Brain pericyte (primary cell): Measurements from ENCODE around the gene COPG1.
"Not testable (repeated sequence)": the region's sequence is repeated elsewhere in the genome, so short reads cannot be mapped to it uniquely, and the experiment has no call there.

Source experiments
- DNase-seq: peaks from one replicate; pipeline ENCODE4 v3.0.0-alpha.2; 2012; ENCODE audit warnings: low read depth, low spot score

The COPG1 gene

DNA sequence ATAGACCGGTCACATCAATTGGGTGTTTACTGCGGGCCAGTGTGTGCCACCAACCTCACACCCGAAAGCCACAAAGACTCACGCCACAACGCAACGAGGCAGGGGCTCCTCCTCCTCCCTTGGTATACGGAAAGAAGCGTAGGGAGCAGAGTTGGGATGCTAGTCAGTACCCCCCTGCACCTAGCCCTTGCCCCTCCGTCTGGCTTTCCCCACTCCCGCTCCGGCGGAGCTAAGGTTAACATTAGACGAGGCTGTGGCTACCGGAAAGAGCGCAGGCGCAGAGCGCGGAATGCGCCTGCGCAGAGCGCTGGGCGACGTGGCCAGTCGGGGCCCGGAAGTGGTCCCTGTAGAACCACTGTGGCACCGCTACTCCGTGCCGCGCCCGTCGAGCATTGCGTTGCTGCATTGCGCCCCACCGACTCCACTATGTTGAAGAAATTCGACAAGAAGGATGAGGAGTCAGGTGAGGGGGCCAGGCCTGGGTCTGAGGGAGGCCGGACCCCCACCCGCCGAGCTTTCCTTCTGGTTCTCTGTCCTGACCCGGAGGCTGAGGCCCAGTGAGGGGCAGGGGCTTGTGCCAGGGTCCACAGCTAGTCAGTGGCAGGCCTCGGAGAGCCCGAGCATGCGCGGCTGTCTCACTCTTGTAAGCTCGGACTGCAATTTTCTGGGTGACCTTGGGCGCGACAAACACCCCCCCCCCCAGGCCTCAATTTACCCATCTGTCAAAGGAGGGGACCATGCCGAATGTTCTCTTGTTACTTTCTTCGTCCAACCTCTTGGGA lies at the start of gene COPG1:
Gene COPG1 (plus strand): TSS at position 323 of the 782 bp plus-strand sequence. CDS start 104 bp downstream, at position 427.
- DNase-seq, result peak; percentile 64

DNA sequence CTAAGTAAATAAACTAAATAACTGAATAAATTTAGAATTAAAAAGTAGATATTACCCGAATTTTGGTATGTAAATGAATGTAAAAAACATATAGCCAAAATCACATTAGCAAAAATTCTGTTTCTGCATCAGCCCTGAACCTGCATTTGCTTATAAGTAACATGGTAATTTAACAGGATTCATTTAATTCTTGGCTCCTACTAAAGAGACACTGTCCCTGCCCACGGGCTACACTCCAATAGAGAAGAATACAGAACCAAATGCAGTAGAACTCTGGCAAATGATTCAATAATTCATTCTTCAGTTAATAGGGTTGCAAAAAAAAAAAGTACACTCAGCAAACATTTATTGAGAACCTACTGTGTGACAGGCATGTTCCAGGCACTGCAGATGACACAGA lies 44.9 kb upstream of the COPG1 start:
- no peak for DNase-seq

- no peak for DNase-seq
Observed at GRCh38 chr3:129205109-129205832, 44.1 kb upstream of the COPG1 start.

GRCh38 chr3:129207479-129207878 lies 41.9 kb upstream of the COPG1 start:
- no peak for DNase-seq

- no peak for DNase-seq
Observed at GRCh38 chr3:129211345-129211744, 38.1 kb upstream of the COPG1 start.

GRCh38 chr3:129211772-129212171 lies 37.6 kb upstream of the COPG1 start:
- peak; percentile 65 for DNase-seq

DNA sequence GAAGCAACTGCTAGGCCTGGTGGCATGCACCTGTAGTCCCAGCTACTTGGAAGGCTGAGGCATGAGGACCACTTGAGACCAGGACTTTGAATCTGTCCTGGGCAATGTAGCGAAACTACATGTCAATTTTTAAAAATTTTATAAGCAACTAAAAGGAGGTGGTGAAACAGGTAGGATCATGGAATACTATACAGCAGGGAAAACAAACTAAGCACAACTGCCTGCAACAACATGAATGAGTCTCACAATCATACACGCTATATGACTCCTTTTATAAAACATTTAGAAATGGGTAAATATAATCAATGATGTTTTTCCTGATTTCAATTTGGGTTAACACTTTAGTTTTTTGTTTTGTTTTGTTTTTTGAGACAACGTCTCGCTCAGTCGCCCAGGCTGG lies 36.2 kb upstream of the COPG1 start:
- DNase-seq, result no peak

DNA sequence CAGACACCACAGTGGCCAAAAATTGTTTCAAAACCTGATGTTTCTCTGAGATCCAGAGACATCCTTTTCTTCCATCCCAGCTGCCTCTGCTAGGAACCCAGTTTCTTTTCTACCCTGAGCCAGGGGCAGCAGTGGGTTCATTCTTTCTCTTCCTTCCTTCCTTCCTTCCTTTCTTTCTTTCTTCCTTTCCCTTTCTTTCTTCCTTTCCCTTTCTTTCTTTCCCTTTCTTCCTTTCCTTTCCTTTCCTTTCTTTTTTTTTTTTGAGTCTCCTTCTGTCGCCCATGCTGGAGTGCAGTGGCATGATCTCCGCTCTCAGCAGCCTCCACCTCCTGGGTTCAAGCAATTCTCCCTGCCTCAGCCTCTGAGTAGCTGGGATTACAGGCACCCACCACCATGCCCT lies 30.7 kb upstream of the COPG1 start:
- no peak for DNase-seq

DNA sequence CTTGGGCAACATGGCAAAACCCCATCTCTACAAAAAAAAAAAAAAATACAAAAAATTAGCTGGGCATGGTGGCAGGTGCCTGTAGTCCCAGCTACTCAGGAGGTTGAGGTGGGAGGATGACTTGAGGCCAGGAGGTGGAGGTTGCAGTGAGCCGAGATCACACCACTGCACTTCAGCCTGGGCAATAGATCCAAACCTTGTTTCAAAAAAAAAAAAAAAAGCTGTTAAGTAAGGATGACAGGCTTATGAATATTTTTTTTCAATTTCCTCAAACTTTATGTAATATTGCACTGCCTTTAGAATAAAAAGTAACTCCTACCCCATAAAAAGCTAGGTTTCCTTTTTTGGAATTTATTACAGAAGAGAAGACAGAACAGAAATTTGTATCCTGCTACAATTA lies 25.0 kb upstream of the COPG1 start:
- not testable (repeated sequence) for DNase-seq

GRCh38 chr3:129224984-129225393 lies 24.4 kb upstream of the COPG1 start:
- DNase-seq, result no peak

GRCh38 chr3:129226374-129226773 lies 23.0 kb upstream of the COPG1 start:
- no peak for DNase-seq

- no peak for DNase-seq
Observed at GRCh38 chr3:129228891-129229585, 20.4 kb upstream of the COPG1 start.

DNA sequence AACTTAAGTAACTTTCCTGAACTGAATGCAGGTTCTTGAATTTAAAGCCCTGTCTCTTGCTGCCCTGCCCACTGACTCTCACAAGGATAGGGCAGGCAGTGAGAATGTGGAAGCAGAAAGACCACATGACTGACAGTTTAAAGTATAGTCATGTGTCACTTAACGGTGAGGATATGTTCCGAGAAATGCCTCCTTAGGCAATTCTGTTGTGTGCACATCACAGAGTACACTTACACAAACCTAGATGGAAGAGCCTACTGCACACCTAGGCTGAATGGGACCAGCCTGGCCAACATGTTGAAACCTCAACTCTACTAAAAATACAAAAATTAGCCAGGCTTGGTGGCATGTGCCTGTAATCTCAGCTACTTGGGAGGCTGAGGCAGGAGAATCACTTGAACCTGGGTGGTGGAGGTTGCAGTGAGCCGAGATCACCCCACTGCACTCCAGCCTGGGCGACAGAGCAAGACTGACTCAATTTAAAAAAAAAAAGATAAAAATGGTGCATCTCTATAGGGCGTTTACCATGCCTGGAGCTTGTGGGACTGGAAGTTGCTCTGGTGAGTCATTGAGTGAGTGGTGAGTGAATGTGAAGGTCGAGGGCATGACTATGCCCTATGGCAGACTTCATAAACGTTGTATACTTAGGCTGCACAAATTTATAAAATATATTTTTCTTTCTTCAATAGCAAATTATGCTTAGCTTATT lies 18.9 kb upstream of the COPG1 start:
- no peak for DNase-seq

DNA sequence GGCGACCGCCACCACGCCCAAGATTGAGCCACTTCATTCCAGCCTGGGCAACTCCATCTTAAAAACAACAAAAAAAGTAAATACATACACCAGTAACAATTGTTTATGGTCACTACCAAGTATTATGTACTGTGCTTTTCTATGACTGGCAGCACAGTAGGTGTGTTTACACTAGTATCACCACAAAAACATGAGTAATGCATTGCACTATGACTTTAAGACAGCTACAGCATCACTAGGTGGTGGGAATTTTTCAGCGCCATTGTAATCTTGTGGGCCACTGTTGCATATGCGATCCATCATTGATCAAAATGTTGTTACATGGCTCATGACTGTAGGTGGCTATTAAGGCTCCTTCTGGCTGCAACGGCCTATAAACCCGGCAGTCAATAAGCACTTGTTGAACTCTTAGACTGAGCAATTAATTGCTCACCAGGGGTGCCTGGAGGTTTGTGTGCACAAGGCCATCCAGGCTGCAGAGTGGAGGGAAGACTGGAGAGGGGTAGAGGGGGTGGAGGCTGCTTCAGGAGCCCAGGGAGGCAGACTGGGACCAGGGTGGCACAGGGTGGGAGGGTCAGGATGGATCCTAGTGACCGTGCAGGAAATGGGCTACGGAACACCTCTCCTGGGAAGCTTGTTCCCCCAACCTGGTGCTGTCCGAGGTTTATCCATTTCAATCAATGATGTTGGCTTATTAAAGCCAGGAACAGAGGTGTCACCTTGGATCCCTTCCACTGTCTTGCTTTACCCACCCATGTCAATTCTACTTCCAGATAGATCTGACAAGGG lies 17.9 kb upstream of the COPG1 start:
- no peak for DNase-seq

DNA sequence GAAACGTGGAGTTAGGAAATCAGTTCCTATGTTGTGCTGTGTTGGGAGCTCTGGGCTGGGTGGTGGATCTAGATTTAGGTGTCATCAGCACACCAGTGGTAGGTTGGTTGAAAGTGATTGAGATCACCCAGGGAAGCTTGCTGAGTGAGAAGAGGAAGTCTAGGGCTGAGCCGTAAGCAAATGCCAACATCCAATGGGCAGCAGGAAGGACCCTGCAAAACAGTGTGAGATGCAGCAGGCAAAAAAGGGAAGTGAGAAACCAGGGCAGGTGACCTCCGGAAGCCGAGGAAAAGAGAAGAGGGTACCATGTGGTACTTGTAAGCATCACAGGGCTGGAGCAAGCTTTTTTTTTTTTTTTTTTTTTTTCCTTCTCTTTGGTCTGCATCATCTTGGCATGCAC lies 15.9 kb upstream of the COPG1 start:
- no peak for DNase-seq

DNA sequence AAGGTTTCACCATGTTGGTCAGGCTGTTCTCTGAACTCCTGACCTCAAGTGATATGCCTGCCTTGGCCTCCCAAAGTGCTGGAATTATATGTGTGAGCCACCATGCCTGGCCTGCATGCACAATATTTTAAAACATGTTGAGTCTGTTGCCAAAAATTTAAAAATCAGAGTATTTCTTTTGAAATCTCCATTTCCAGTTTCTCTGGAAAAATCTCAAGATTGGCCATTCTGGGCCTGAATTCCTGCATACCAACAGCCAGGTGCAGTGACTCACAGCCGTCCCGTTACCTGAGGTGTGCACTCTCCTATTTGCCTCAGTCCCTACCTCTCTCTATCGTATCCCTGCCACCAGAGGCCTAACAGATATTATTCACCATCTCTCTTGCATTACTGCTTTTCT lies 15.0 kb upstream of the COPG1 start:
- no peak for DNase-seq

- no peak for DNase-seq
Observed at GRCh38 chr3:129235344-129235917, 14.0 kb upstream of the COPG1 start.

- DNase-seq, result no peak
Observed at GRCh38 chr3:129238945-129239705, 10.3 kb upstream of the COPG1 start.

DNA sequence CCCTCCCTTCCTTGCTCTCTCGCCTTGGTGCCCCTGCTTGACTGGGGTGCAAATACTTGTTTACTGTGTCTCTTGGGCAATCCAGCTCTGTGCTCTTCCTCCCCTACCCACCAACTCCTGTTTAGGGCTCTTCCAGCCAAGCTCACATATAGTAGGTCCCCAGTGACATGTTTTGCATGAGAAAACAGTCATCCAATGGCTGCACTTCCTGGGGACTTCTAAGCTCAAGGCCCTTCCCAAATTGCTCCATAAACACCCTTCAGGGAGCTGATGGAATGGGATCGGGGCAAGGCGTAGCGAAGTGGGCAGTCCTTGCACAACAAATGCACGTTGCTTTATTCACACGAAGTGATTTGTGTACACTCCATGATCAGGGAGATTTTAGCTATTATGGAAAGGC lies 9.4 kb upstream of the COPG1 start:
- no peak for DNase-seq

GRCh38 chr3:129240436-129240835 lies 9.0 kb upstream of the COPG1 start:
- no peak for DNase-seq
